ENCODE measurements around the gene COL9A3.
"Not testable (repeated sequence)": the region's sequence is repeated elsewhere in the genome, so short reads cannot be mapped to it uniquely, and the experiment has no call there.

Gene COL9A3

GRCh38 chr20:62840244-62841197 is 23.7 kb downstream of the COL9A3 start:
- DNase-seq = no peak

GRCh38 chr20:62841705-62842212 is 24.9 kb downstream of the COL9A3 start:
- no peak for DNase-seq

- DNase-seq = no peak
Measured at GRCh38 chr20:62843656-62844055, 26.8 kb downstream of the COL9A3 start.

- DNase-seq = no peak
Measured at GRCh38 chr20:62844182-62844581, 27.3 kb downstream of the COL9A3 start.

GRCh38 chr20:62845416-62846160 is 28.7 kb downstream of the COL9A3 start:
- DNase-seq = no peak

GRCh38 chr20:62846166-62846890 is 29.5 kb downstream of the COL9A3 start:
- DNase-seq = no peak

GRCh38 chr20:62848917-62849316 is 32.1 kb downstream of the COL9A3 start:
- DNase-seq = not testable (repeated sequence)

- DNase-seq = no peak
Measured at GRCh38 chr20:62849431-62849830, 32.6 kb downstream of the COL9A3 start.

- DNase-seq = no peak
Measured at GRCh38 chr20:62850333-62850974, 33.6 kb downstream of the COL9A3 start.

GRCh38 chr20:62852196-62852595 is 35.3 kb downstream of the COL9A3 start:
- DNase-seq = no peak

- no peak for DNase-seq
Measured at GRCh38 chr20:62852841-62853240, 36.0 kb downstream of the COL9A3 start.

- not testable (repeated sequence) for DNase-seq
Measured at GRCh38 chr20:62853304-62853703, 36.5 kb downstream of the COL9A3 start.

- DNase-seq = no peak
Measured at GRCh38 chr20:62854121-62854520, 37.3 kb downstream of the COL9A3 start.

- no peak for DNase-seq
Measured at GRCh38 chr20:62855120-62855519, 38.3 kb downstream of the COL9A3 start.

GRCh38 chr20:62856931-62857619 is 40.2 kb downstream of the COL9A3 start:
- DNase-seq = no peak

- DNase-seq = no peak
Measured at GRCh38 chr20:62858058-62858830, 41.4 kb downstream of the COL9A3 start.

- no peak for DNase-seq
Measured at GRCh38 chr20:62859721-62860120, 42.9 kb downstream of the COL9A3 start.

GRCh38 chr20:62860391-62860923 is 43.6 kb downstream of the COL9A3 start:
- no peak for DNase-seq

GRCh38 chr20:62860924-62861691 is 44.3 kb downstream of the COL9A3 start:
- no peak for DNase-seq

Measured in NCI-H446 treated with DMSO at 0.1 percent for 48 hours (cell line).